WI38 (cell line): ENCODE results near the gene SFT2D1.

Source experiments
- H3K4me3 ChIP-seq: 2 replicates; pipeline ENCODE4 v1.5.1; 2011; ENCODE audit warnings: low read depth, mild to moderate bottlenecking, control low read depth, low read length
- TF ChIP-seq, protein P1 (sequence below): IDR thresholded peaks from 2 replicates; pipeline ENCODE4 v1.5.1; 2012; ENCODE audit warnings: low read depth, mild to moderate bottlenecking, control low read depth, low read length

The SFT2D1 gene

DNA sequence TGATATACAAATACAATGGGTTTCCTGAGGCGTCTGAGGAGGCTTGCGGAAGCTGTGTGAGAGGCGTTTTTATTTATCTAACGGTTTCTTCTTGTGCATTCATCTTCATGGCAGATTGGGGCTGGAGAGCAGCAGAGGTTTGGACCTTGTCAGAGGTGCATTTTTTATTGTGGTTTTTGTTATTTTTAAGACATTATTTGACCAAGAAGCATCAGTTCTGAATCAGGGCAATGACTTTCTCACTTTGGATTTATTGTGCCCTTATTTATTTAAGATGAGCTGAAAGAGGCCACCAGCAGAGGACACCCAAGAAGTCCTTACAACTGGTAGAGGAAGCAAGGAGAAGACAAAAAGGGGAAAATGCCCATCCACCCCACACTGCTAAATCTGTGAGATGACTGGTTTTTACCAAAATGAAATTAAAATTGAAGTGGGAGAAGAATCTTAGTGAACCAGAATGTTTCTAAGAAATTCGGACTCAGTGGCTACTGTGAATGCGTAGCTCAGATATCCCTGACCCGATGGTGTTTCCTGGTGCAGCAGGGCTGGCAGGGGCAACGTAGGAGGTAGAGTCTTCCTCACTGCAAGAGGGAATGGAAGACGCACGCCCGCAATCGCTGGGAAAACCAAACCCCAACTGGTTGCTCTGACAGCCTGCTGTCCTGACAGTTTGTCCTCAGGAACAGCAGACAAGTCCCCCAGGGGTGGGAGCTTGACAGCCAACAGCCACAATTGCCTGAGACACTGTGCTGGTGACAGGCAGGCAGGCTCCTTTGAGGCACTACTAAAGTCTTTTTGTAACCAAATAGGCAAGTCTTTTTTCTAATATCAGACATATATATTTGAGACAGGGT lies 48.4 kb downstream of the SFT2D1 start:
- TF ChIP-seq, protein P1, sequence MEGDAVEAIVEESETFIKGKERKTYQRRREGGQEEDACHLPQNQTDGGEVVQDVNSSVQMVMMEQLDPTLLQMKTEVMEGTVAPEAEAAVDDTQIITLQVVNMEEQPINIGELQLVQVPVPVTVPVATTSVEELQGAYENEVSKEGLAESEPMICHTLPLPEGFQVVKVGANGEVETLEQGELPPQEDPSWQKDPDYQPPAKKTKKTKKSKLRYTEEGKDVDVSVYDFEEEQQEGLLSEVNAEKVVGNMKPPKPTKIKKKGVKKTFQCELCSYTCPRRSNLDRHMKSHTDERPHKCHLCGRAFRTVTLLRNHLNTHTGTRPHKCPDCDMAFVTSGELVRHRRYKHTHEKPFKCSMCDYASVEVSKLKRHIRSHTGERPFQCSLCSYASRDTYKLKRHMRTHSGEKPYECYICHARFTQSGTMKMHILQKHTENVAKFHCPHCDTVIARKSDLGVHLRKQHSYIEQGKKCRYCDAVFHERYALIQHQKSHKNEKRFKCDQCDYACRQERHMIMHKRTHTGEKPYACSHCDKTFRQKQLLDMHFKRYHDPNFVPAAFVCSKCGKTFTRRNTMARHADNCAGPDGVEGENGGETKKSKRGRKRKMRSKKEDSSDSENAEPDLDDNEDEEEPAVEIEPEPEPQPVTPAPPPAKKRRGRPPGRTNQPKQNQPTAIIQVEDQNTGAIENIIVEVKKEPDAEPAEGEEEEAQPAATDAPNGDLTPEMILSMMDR, result no peak
- H3K4me3 ChIP-seq, result no peak overlapping the region

DNA sequence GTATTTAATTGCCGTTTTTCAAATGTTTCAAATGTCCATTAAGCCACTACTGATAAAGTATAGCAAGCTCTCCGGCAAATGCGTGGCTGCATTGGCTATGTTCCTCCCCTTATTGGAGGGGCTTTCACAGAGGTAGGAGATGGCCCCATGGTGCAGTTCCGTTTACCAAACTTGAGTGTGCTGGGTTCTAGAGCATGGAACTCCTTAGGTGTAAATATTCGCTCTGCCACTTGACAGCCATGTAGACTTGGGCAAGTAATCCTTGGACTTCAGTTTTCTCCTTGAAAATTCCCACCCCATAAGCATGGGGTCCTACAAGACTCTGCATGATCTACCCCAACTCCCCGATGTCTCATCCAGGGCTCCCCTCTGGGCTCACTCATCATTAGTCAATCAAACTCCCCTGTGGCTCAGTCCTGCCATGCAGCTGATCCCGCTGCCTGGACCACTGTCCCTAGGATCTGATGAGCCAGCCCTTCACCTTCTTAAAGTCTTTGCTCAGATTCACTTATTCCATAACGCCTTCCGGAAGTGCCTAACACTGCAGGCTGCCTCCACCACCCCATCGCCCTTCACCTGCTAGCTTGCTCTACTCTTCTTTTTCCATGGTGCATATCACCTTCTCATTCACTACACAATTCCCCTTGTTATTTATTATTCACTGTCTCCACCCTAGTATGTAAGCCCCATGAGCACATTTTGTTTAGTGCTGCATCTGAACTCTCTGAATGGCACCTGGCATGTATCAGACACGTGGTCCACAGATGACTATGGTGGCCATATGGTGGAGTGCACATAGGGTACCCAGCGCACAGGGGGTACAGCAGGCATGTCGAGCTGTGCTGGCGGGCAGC lies 52.9 kb downstream of the SFT2D1 start:
- TF ChIP-seq, protein P1, result no peak
- H3K4me3 ChIP-seq, result no peak overlapping the region

DNA sequence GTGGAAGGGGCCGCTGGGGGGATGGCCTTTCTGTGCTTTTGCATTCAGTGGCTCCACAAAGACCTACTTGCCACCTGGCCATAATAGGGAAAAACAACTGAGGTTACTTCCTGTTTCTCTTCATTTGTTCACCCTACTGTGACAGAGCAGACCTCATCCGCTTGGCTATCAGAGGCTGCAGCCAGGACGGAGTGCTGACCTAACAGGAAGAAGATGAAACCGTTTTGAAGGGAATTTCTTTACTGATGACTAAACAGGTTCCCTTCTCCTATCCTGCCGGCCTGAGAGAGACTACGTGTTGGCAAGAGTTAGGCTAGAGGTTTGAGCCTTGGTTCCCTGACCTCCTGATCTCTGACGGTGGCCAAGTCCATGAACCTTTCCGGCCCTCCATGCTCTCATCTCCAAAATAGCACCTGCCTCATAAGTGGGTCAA lies 55.5 kb downstream of the SFT2D1 start:
- TF ChIP-seq, protein P1, result no peak
- no peak overlapping the region for H3K4me3 ChIP-seq

DNA sequence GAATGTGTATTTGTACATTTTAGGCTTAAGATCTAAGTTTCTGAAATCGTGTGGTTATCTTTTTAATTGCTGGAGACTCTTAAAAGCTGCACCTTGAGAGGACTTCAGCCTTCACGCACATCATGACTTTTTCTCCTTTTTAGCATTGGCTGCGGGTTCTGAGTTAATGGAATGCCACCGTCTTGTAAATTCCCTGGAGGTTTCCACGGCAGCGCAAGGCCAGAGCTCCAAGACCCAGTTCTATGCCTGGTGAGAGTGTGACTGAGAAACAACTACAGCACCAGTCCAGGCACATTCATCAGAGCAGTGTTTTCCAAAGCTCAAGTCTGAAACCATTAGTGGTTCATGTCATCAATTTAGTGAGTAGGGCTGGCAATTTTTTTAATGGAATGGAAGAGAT lies 57.1 kb downstream of the SFT2D1 start:
- H3K4me3 ChIP-seq, result no peak overlapping the region
- TF ChIP-seq, protein P1, result no peak

DNA sequence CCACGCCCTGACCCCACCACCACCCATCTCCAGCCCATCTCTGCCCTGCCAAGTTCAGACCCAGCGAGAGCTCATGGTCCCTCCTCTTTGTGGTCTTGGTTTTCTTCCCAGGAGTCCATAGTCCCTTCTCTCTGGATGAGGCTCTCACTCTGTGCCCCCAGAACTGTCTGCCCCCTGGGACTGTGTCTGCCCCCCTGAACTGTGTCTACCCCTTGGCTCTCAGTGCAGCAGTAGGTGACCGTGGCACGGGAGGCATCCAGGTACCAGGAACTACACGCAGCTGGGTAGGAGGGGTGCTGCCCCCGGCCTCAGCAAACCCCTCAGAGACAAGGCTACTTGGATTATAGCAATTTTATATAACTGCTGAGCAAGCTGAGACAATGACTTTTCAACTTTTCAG lies 57.7 kb downstream of the SFT2D1 start:
- H3K4me3 ChIP-seq, result no peak overlapping the region
- TF ChIP-seq, protein P1, result no peak

DNA sequence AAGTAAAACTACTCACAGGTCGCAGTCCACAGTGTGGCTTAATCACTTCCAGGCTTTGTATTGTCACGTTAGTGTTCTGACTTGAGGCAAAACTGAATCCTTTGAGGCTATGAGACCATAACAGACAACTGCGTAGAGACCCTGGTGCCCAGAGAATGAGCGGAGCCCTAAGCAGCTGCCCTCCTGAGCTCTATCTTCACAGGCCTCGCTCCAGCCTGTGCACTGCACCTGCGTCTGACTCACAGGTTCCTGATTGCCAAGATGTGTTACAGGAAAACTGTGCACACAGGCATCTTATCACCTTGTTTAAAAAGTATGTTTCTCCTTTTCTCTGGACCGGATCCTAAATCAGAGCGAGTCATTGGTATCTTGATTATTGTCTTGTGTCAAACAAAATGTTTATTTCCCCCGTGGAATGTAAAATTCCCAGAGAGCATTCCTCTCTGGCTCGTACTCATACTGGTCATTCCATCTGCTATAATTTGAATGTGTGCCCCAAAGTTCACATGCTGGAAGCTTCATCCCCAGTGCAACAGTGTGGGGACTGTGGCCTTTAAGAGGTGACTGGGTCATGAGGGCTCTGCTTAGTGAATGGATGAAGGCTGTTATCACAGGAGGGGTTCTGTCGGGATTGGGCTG lies 59.8 kb downstream of the SFT2D1 start:
- TF ChIP-seq, protein P1, result no peak
- H3K4me3 ChIP-seq, result no peak overlapping the region
